ENCODE results near the gene NOX3.

NOX3 gene

DNA sequence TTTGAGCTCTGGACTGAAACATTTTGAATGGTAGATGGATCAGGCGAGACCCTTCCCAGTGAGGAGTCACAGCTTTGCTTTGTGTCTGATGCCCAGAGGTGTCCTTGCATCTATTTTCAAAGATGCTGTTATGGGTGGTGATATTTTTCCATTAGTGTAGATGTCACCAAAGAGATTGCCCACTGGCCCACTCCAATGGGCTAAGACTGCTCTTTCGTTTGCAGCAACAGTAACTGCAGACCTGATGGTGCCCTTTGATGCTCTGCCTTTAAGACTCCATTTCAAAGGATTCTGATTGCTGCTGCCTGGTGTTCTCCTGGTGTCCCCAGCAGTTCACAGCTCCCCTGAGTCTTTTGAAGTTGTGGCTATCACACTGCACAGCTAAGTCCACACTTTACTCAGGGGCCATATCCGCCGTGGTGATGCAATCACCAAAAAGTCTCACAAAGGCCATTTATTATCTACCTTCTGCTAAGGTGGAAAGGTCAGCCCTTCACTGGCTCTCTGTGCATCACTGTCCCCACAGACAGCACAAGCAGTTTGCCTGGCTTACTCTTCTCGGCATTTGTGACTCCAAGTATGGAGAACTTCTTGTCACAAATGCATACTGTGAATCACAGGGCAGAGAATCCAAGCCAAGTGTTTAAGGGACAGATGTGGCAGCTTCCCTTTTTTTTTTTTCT is 56.4 kb downstream of the NOX3 start:
- no peak for DNase-seq

DNA sequence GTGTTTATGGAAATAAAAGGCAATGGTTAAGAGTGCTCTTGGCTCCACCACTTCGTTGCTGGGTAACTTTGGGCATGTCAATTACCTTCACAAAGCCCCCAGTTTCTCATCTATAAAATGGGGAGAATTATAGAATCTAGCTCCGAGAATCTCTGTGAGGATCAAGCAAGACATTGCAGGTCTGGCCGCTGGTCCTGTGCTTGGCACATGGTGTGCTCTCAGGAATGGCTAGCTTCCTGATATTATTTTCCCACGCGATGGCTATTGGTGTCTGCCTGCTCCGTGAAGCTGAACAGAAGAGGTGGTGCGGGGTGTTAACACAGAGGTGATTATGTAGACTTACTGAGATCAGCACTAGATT is 57.0 kb downstream of the NOX3 start:
- DNase-seq = no peak

DNA sequence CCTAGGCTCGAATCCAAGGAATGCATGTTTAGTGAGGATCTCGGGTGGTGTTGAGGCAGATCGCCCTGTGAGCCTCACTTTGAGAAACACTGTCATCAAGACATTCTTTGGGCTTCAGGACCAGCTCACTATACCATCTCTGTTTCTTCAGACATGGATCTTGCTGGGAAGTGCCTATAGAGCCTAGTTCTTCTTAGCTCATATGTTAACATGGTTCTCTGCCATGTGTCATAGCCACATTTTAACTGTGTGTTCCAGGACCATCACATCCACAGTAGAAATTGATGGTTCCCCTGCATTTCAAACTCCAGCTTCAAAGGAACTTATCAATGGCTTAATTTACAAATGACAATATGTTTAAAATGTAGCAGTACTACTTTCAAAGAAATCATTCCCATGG is 57.4 kb downstream of the NOX3 start:
- DNase-seq = no peak

DNA sequence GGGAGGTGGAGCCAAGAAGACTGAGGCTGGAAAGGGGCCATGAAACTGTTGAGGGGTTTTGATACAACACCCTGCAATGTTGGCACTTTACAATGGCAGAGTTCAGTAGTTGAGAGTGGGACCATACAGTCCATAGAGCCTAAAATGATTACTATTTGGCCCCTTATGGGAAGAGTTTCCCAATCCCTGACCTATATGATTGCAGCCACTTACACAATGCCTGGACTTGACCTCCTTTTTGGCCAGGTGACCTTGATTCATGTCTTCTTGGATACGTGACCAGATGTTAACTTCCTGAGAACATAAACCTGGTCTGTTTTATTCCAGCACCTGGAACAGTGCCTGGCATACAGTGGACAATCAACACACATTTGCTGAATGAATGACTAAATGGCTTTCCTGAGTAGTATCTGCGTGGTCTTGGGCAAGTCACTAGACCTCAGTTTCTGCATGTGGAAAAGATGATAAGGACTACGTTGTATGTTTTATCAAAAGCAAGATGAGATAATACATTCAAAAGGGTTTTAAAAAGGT is 58.4 kb downstream of the NOX3 start:
- DNase-seq = no peak

DNA sequence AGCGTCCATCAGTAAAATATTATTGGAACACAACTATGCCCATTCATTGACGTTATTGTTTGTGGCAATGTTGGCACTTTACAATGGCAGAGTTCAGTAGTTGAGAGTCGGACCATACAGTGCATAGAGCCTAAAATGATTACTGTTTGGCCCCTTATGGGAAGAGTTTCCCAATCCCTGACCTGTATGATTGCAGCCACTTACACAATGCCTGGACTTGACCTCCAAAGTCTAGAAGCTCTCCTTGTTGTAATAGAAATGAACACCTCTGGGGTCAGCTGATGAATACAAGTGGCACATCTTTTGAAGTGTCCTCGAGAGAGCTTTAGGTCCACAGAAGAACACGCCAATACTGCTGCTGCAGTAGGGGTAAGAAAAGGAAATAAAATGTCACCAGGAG is 59.0 kb downstream of the NOX3 start:
- DNase-seq = no peak

DNA sequence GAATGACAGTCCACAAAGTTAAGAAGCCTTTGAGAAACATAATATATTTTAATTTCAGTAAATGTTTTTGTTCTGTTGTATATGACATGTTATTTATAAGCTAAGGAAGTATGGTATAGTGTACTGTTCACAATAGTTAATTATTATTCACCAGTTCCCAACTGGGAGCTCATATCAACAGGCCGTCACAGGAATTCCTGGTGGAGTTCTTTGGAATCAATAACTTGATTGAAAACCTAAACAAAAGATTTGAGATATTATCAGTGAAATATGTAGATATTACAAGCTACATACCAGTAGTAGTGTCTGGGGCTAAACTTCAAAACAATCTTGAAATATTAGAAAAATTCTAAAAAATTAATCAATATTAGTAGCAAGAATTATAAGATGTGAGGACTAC is 60.3 kb downstream of the NOX3 start:
- no peak for DNase-seq

DNA sequence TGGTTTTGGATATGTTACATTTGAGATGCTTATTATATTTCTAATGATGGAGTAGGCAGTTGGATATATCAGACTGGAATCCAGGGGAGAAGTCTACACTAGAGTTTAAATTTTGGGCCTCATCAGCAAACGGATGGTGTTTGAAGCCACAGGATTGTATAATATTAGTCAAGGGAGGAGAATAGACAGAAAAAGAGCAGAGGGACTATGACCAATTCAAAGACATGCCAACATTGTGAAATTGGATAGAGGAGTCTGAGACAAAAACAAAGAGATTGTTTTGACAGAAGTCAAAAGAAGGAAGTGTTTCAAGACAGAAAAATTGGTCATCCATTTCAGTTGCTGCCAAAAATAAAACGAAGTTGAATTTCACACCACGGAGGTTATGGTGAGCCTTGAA is 66.5 kb downstream of the NOX3 start:
- no peak for DNase-seq

DNA sequence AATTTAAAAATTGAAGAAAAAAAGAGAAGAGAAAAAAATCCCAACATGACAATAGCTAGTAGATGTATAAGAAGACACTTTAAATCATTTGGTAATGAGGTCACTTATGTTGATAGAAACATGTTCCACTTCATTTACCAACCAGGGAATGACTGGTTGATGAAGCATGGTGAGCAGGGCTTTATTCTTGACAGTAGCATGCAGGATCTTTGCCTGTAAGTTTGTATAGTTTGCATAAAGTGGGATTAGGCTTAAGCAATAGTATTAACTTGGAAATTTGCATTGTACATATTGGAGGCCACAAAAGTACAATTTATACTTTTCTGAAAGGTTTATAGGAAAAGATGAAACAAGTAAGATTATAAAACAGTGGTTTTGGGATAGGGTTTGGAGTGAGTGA is 67.0 kb downstream of the NOX3 start:
- no peak for DNase-seq

DNA sequence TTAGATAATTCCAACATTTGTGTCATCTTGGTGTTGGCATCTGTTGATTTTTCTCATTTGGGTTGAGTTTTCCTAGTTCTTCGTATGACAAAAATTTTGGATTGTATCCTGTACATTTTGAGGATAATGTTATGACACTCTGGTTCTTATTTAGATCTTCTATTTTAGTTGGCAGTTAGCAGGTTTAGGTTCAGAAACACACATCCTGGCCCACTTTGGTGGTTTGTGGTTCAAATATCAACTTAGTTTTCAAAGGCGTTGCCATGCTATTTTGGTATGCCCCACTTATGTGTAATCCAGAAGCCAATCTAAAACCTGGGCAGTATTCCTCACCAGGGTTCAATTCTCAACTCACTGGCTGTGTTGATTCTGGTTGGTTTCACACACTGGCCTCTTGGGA is 68.2 kb downstream of the NOX3 start:
- no peak for DNase-seq

DNA sequence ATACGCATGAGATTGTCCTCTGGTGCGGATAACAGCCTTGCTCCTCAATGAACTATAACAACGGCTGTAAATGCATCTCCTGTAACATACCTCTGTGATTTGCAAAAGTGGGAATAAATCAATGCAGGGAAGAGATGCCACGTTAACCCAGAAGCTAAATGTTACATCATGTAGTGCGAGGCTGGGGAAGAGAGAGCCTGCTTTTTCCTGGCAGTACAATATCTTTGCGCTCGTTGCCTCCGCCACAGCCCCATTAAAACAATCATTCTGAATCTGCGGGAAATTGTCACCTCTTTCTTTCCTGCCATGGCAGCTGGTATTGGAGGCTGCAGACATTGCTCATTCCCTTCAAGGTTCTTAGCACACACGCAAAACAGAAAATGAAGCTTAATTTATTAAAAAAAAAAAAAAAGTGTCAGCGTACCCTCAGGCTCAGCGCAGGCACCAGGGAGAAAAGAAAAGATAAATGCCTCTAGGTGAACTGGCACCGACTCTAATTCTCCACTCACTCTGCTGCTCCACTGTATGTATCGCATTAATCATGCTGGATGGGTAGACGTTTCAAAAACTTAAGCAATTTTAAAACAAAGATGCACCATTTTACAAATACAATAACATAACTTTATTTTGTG is 71.2 kb downstream of the NOX3 start:
- no peak for DNase-seq

DNA sequence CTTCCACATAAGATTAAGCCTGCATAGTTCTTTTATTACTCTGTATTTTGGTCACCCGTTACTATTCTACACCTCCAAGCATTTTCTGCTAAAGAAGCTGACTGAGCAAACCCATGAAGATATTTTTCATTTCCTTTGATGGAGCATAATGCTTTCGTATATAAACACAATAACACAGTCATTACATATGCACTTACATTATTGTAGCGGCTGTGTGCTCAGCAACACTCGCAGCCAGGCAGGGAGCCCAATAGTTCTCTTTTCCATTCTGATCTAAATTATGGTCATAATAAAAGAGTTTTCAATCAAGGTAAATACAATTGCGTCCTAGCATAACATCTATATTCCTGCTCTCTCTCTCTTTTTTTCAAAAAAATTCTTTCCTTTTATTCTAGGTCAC is 71.7 kb downstream of the NOX3 start:
- DNase-seq = no peak

DNA sequence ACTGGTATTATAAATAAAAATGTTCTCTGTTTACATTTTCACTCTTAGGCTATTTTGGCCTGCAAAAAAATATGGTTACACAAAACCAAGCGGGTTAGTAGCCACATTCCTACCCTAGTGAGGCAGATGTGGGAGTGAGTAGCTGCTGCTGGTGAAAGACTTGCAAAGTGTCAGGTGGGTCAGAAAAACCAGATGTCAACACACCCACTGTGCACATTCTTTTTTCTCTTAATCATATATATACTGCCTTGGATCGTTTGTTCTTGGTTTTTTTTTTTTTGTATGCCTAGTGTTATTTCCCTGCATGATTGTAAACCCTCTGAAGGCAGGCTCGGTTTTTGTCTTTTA is 73.3 kb downstream of the NOX3 start:
- DNase-seq = no peak

DNA sequence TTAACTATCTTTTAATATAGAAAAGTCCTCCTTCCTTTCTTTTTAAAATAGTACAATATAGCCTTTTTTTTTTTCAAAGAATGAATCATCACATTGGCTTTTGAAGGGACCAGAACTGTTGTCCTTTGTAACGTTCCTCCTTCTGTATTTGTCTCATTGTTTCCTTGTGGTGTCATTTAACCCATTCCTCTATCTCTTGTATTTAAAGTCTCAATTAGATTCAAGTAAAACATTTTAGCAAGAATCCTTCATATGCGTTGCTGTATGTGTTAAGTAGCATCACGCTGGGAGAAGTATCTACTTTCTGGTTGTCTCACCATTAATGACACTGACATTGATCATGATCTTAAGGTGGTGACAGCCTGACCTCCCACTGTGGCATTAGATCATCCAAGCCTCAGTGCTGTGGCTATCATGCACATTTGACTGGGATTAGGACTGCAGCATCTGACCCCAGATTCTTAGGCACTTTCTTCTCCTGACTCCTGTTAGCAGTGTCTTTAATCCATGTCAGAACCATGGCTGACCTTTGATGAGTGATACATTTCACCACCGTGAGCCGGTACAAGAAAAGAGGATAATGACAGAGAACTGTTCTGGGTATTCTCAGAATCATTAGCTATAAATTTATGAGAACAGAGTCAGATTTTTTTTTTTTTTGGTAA is 73.8 kb downstream of the NOX3 start:
- DNase-seq = no peak

DNA sequence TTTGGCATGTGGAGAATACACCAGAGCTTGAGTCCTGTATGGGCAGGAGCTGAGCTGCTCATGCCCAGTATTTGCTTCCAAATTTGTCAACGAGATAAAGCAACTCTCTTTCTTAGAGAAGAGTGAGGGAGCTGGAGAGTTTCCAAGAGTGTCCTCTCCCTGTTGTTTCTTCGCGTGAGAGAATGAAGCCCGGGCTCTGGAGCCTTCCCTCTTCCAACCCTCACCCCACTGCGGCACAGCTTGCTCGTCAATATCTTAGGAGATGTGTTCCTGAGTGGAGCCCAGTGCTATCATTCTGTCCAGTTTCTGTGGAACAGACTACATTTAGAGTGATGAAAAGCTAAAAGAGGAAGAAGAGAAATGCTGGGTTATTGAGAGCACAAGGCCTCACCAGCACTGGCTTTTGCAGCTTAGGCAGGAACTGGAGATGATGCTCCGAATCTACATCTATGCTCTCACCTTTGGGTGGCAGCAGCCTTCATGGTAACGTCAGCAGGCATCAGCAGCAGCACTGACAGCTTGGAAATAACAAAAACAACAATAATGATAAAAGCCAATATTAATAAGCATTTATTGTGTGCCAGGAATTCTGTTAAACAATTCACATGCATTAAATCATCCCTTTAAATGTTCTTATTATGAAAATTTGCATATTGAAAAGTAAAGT is 74.8 kb downstream of the NOX3 start:
- no peak for DNase-seq

DNA sequence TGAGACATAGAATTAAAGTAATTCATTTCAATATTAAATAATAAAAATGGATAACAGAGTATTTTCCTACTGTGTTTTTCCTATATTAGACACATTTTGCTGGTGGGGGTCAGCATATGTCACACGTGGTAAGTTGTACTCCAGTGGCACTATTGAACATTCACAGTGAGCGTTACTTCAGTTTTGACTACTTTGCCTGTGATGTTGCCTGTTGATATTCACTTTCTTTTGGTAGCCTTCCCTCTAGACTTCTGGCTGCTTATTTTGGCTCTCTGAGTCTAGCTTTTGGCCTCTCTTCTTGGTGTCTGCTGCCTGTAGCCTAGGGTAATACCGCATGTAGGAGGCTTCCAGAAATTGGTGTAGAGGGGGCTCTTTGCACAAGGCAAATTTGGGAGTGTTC is 76.9 kb downstream of the NOX3 start:
- no peak for DNase-seq

DNA sequence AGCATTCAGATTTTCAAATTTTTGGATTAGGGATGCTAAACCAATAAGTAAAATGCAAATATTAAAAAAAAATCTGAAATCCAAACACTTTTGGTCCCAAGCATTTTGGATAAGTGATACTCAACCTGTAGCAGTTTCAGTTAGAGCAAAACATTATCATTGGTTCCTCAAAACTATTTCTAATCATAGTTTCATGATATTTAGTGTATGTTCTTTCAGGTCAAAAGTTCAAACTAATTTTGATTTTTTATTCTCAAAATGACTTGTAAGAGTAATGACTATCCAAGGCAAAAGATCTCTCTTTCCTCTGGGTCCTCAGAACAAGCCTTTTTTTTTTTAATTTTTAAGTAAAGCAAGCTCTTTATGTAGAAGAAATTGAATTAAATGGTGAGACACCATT is 77.4 kb downstream of the NOX3 start:
- DNase-seq = no peak

DNA sequence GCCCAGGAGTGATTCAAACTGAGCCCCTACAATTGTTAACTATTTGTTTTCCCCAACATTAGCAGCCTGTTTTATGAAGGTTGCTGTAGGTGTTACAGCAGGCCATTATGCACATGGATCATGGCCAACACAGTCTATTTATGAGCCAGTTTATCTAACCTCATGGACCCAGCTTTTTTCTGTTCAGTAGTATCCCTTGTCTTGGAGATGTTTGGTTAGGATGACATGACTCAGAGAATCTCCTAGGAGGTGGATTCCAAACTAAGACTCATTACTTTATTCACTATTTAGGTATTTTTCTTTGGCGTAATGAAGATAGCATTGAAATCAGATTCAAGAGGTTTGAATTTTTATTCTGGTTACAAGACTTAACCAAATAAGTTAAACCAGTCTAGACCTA is 78.6 kb downstream of the NOX3 start:
- DNase-seq = no peak

DNA sequence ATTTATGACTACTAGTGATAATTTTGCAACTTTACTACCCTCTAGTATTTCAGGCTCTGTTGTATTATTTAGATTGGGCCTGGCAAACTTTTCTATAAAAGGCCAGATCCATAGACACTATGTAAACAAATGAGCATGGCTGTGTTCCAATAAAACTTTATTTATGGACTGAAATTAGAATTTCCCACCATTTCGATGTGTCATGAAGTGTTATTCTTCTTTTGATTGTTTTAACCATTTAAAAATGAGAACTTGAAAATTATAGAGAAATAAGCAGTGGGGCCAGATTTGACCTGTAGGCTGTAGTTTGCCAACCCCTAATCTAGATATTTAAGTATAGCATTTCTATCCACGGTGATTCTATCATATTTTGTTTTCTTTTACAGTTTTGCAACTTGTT is 79.8 kb downstream of the NOX3 start:
- no peak for DNase-seq

DNA sequence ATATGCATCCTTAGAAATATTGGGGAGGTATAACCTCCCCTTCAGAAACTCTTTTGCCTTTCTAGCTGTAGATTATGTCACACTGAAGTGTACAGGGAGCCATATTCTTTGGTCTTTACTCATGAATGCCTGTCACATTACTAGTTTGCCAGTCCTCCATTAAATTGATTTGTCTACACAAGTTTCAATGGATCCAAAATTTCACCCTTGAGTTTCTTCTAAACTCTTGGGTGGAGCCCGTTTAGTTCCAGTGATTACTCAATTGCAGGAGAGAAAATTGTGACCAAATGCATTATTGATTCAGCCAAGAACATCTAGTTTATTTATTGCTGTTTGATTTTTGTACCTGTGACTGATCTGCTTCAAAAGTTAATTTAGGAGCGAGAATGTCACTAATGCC is 81.0 kb downstream of the NOX3 start:
- no peak for DNase-seq

DNA sequence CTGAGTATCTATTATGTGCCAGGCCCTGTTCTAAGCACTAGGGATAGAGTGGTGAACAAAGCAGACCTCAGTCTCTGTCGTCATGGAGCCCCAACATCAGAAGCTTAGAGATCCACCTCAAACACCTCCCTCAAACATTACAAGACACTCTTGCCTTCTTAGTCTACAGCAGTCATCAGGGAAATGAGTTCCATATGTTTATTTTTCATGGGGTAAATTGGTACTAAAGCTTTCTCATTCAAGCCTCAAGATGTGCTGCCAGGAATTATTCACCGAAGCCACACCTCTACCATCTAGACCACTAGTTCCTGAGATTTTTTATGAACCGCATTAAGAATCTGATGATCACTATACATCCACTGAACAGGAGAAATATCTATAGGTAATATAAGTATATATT is 82.4 kb downstream of the NOX3 start:
- no peak for DNase-seq

DNA sequence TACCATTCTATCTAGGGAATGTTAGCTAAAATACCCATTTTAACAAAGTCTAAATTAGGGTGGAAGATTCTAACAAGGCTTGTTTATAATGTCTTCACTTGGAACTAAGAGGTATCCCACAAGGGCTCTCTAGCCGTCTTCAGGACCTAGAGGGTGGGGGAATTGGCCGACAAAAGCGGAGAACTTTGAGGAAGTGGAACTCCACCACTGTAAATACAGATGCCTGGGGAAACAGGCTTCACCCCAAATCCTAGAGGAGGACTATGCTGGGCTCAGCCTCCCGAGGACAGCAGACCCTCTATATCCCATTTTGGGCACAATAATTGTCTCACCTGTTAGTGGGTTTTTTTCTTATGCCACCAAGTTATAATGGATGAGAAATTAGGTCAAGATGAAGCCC is 83.4 kb downstream of the NOX3 start:
- DNase-seq = no peak

DNA sequence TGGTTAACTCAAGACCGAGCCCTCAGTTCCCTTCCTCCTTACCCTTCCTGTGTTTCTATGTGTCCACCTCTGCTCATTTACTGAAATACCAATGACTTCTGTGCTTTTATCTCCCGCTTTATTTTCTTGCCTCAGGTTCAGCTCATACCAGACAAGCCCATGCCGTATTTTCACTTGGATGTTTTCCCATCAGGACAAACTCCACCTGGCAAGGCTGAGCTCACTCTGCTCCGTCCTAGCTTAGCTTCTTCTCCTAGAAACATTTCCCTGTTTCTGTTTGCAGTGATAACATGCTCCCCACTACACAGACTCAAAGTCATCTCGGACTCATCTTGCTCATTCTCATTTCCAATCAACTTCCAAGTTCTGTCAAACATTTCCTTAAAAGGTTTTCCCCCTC is 84.4 kb downstream of the NOX3 start:
- DNase-seq = no peak

DNA sequence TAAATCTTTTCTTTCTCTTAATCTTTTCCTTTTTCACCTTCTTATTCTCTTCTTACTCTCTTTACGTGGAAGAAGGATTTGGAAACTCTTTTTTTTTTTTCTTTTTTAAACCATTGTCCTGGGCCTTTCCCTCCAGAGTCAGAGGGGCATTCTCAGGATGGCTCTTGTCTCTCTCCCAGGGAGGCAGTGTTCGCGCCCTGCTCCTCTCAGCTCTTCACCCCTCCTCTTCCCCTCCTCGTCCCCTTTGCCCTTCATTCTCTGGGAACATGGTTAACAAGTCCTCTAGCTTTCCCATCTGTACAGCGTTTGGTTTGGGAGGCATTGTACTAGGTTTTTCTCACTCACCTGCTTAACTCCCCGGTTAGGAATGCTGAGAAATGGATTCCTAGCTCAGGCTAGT is 89.3 kb downstream of the NOX3 start:
- no peak for DNase-seq

DNA sequence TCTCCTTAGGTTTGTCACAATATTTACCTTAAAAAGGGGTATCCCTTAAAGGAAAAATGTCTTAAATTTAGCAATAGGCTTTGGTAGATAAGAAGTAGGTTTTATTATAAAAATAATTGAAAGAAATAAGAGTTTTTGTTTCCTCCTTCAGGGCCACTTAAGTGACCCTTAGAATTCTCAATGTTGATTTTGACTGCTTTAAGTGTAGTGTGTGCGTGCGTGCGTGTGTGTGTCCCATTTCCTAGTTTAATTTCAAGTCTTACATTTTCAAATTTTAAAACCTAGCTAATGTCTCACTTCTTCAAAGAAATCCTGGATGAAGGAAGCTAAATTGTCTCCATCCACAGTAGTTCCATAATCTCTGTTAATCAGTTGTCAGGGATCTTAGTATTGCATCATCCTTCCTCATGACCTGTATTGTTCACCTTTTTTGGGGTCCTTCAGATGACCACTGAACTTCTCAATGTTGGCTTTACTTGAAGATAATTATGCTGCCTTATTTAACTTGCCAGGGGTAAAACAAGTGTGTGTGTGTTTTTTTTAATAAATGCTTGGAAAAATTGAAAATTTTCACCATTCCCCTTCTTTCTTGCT is 90.7 kb downstream of the NOX3 start:
- DNase-seq = no peak
